ENCODE data around the gene PAPLN.

Gene PAPLN

GRCh38 chr14:73216030-73216429 lies 21.3 kb upstream of the PAPLN start:
- H3K4me3 ChIP-seq (ENCODE audit: low read depth, low read length): no peak overlapping the region
- in situ Hi-C loops (cut with HindIII; ENCODE audit: low sequenced_read_pairs): no loop called here
- no peak for DNase-seq (ENCODE audit: low read depth)
- no peak for TF ChIP-seq CTCF (IDR thresholded peaks at IDR 0.05; ENCODE audit: low read depth, low read length, missing control alignments)

- no peak for TF ChIP-seq CTCF (IDR thresholded peaks at IDR 0.05; ENCODE audit: low read depth, low read length, missing control alignments)
- no peak for DNase-seq (ENCODE audit: low read depth)
- no peak overlapping the region for H3K4me3 ChIP-seq (ENCODE audit: low read depth, low read length)
- in situ Hi-C loops (cut with HindIII; ENCODE audit: low sequenced_read_pairs): no loop called here
Observed at GRCh38 chr14:73217411-73217810, 19.9 kb upstream of the PAPLN start.

GRCh38 chr14:73220061-73220460 lies 17.2 kb upstream of the PAPLN start:
- DNase-seq (ENCODE audit: low read depth): no peak
- TF ChIP-seq CTCF (IDR thresholded peaks at IDR 0.05; ENCODE audit: low read depth, low read length, missing control alignments): no peak
- in situ Hi-C loops (cut with HindIII; ENCODE audit: low sequenced_read_pairs): no loop called here
- no peak overlapping the region for H3K4me3 ChIP-seq (ENCODE audit: low read depth, low read length)

GRCh38 chr14:73220634-73221033 lies 16.7 kb upstream of the PAPLN start:
- no peak for DNase-seq (ENCODE audit: low read depth)
- no peak for TF ChIP-seq CTCF (IDR thresholded peaks at IDR 0.05; ENCODE audit: low read depth, low read length, missing control alignments)
- in situ Hi-C loops (cut with HindIII; ENCODE audit: low sequenced_read_pairs): no loop called here
- H3K4me3 ChIP-seq (ENCODE audit: low read depth, low read length): no peak overlapping the region

- in situ Hi-C loops (cut with HindIII; ENCODE audit: low sequenced_read_pairs): no loop called here
- H3K4me3 ChIP-seq (ENCODE audit: low read depth, low read length): no peak overlapping the region
- no peak for TF ChIP-seq CTCF (IDR thresholded peaks at IDR 0.05; ENCODE audit: low read depth, low read length, missing control alignments)
- no peak for DNase-seq (ENCODE audit: low read depth)
Observed at GRCh38 chr14:73221945-73222344, 15.4 kb upstream of the PAPLN start.

- TF ChIP-seq CTCF (IDR thresholded peaks at IDR 0.05; ENCODE audit: low read depth, low read length, missing control alignments): no peak
- DNase-seq (ENCODE audit: low read depth): no peak
- no peak overlapping the region for H3K4me3 ChIP-seq (ENCODE audit: low read depth, low read length)
- in situ Hi-C loops (cut with HindIII; ENCODE audit: low sequenced_read_pairs): no loop called here
Observed at GRCh38 chr14:73223049-73223448, 14.3 kb upstream of the PAPLN start.

- no peak for TF ChIP-seq CTCF (IDR thresholded peaks at IDR 0.05; ENCODE audit: low read depth, low read length, missing control alignments)
- in situ Hi-C loops (cut with HindIII; ENCODE audit: low sequenced_read_pairs): no loop called here
- no peak overlapping the region for H3K4me3 ChIP-seq (ENCODE audit: low read depth, low read length)
- no peak for DNase-seq (ENCODE audit: low read depth)
Observed at GRCh38 chr14:73225496-73225895, 11.8 kb upstream of the PAPLN start.
